ENCODE results near the gene MAPT. TPM values are rescaled to one million over a fixed set of nuclear protein-coding genes. Genes with fewer than 3 reads are reported as not detected.

The MAPT gene
- total RNA-seq, 4 donors from 2014 or later = 4.2 to 11.1 (median 7.3) TPM

DNA sequence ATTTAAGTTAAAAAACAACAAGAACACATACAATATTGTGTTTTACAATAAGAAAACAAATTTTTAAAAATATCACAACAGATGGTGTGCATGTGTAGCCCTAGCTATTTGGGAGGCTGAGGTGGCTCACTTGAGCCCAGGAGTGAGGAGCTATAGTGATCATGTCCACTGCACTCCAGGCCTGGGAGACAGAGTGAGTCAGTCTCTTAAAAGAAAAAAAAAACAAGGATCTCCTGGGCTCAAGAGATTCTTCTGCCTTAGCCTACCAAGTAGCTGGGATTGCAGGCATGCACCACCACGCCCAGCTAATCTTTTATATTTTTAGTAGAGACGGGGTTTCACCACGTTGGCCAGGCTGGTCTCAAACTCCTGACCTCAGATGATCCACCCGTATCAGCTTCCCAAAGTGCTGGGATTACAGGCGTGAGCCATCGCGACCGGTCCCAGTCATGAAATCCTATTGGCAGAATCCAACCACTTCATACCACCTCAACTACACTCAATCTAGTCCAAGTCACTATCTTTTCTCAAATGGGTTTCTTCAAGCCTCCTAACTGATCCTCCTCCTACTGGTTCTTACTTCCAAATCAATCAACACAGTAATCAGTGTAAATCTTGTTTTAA is 159.7 kb downstream of the MAPT start:
- 96% methylated on average over 8 of the region's 8 CpGs for WGBS
- H3K4me1 ChIP-seq = peaks cover 0 to 37% (median 24%) of the 10 kb centered on the region in 4 donors
- H3K36me3 ChIP-seq = peaks cover 14 to 36% (median 18%) of the 10 kb centered on the region in 4 donors
- no peaks in the 10 kb centered on the region for H3K9me3 ChIP-seq
- H3K27ac ChIP-seq (replicated peaks in 1 of 4) = no peak overlapping the region
- no peak for DNase-seq (ENCODE audit: extremely low spot score)
- H3K4me3 ChIP-seq = no peak overlapping the region
- H3K27me3 ChIP-seq = no peaks in the 10 kb centered on the region
- intact Hi-C loops (cut with DNase I) = no loop called here
- no peak for TF ChIP-seq POLR2A (IDR thresholded peaks at IDR 0.05; ENCODE audit: low read depth)
- no peak for TF ChIP-seq EP300 (IDR thresholded peaks at IDR 0.05)
- TF ChIP-seq POLR2AphosphoS5 (IDR thresholded peaks at IDR 0.05) = no peak
- TF ChIP-seq, protein P1, sequence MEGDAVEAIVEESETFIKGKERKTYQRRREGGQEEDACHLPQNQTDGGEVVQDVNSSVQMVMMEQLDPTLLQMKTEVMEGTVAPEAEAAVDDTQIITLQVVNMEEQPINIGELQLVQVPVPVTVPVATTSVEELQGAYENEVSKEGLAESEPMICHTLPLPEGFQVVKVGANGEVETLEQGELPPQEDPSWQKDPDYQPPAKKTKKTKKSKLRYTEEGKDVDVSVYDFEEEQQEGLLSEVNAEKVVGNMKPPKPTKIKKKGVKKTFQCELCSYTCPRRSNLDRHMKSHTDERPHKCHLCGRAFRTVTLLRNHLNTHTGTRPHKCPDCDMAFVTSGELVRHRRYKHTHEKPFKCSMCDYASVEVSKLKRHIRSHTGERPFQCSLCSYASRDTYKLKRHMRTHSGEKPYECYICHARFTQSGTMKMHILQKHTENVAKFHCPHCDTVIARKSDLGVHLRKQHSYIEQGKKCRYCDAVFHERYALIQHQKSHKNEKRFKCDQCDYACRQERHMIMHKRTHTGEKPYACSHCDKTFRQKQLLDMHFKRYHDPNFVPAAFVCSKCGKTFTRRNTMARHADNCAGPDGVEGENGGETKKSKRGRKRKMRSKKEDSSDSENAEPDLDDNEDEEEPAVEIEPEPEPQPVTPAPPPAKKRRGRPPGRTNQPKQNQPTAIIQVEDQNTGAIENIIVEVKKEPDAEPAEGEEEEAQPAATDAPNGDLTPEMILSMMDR (IDR thresholded peaks at IDR 0.05) = no peak

DNA sequence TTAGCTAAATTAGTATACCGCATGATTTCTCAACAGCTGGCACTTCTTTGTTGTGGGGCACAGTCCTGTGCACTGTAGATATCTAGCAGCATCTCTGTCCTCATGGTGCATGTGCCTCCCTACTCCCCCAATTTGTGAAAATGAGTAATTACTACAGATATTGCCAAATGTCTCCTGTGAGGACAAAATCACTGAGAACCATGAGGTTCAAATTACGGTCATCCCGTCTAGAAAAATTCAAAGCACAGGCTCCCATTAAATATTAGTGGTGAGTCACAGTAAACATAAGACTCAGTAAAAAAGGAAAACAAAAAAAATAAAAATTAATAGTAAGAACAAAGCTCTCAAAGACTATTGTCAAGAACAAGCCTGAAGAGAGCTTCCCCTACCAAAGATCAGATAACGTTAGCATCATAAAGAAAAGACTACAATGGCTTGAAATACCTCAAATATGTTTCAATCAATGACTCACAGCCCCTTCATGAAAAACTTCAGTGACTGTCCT is 162.5 kb downstream of the MAPT start:
- DNase-seq (ENCODE audit: extremely low spot score) = no peak
- Histone ChIP-seq H3K4me3 (no peak overlapping the region), H3K4me1 (peaks cover 6 to 41% (median 28%) of the 10 kb centered on the region in 4 donors), H3K27ac (replicated peaks in 1 of 4) (no peak overlapping the region), H3K27me3 (no peaks in the 10 kb centered on the region), H3K36me3 (peaks cover 0 to 23% (median 8%) of the 10 kb centered on the region in 4 donors), H3K9me3 (no peaks in the 10 kb centered on the region)
- TF ChIP-seq POLR2AphosphoS5 (IDR thresholded peaks at IDR 0.05) = no peak
- 74% methylated on average over 4 of the region's 4 CpGs for WGBS
- intact Hi-C loops (cut with DNase I) = no loop called here

- intact Hi-C loops (cut with DNase I) = no loop called here
- Histone ChIP-seq H3K4me1 (peaks cover 6 to 39% (median 29%) of the 10 kb centered on the region in 4 donors), H3K36me3 (peaks cover 0 to 24% (median 10%) of the 10 kb centered on the region in 4 donors), H3K27me3 (no peaks in the 10 kb centered on the region), H3K27ac (replicated peaks in 1 of 4) (no peak overlapping the region), H3K4me3 (no peak overlapping the region), H3K9me3 (no peaks in the 10 kb centered on the region)
- TF ChIP-seq, protein P1 (IDR thresholded peaks at IDR 0.05) = no peak
- TF ChIP-seq POLR2AphosphoS5 (IDR thresholded peaks at IDR 0.05) = no peak
- 93% methylated on average over 4 of the region's 4 CpGs for WGBS
- DNase-seq (ENCODE audit: extremely low spot score) = no peak
These were observed 163.0 kb downstream of the MAPT start for GRCh38 chr17:46057366-46057765.

DNA sequence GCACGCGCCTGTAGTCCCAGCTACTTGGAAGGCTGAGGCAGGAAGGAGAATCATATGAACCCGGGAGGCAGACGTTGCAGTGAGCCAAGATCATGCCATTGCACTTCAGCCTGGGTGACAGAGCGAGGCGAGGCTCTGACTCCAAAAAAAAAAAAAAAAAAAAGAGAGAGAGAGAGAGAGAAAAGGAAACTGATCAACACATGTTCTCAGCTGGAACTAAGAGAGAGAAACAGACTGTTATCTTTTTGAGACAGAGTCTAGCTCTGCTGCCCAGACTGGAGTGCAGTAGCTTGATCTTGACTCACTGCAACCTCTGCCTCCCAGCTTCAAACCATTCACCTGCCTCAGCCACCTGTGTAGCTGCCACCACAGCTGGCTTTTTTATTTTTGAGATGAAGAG is 165.1 kb downstream of the MAPT start:
- no peaks in the 10 kb centered on the region for H3K27me3 ChIP-seq
- H3K9me3 ChIP-seq = no peaks in the 10 kb centered on the region
- TF ChIP-seq, protein P1 (IDR thresholded peaks at IDR 0.05) = no peak
- TF ChIP-seq EP300 (IDR thresholded peaks at IDR 0.05) (no peak), POLR2AphosphoS5 (IDR thresholded peaks at IDR 0.05) (no peak), POLR2A (IDR thresholded peaks at IDR 0.05; ENCODE audit: low read depth) (no peak)
- peak overlapping the region in 2 of 4 donors; percentile 41 to 49 for H3K27ac ChIP-seq (replicated peaks in 1 of 4)
- 57% methylated on average over 6 of the region's 6 CpGs for WGBS
- intact Hi-C loops (cut with DNase I) = no loop called here
- no peak for DNase-seq (ENCODE audit: extremely low spot score)
- peaks cover 12 to 55% (median 42%) of the 10 kb centered on the region in 4 donors for H3K4me1 ChIP-seq
- H3K4me3 ChIP-seq = no peak overlapping the region
- peaks cover 0 to 28% (median 13%) of the 10 kb centered on the region in 4 donors for H3K36me3 ChIP-seq

GRCh38 chr17:46060461-46060860 is 166.1 kb downstream of the MAPT start:
- no peaks in the 10 kb centered on the region for H3K9me3 ChIP-seq
- peaks cover 1 to 37% (median 19%) of the 10 kb centered on the region in 4 donors for H3K36me3 ChIP-seq
- H3K27ac ChIP-seq (replicated peaks in 1 of 4) = no peak overlapping the region
- DNase-seq (ENCODE audit: extremely low spot score) = no peak
- intact Hi-C loops (cut with DNase I) = loop anchor here (5.0 kb wide), 1 partner anchor 122 kb away; no protein-coding TSS in a partner anchor
- no peaks in the 10 kb centered on the region for H3K27me3 ChIP-seq
- peaks cover 12 to 58% (median 42%) of the 10 kb centered on the region in 4 donors for H3K4me1 ChIP-seq
- TF ChIP-seq POLR2AphosphoS5 (IDR thresholded peaks at IDR 0.05) (no peak), POLR2A (IDR thresholded peaks at IDR 0.05; ENCODE audit: low read depth) (no peak), EP300 (IDR thresholded peaks at IDR 0.05) (no peak)
- TF ChIP-seq, protein P1 (IDR thresholded peaks at IDR 0.05) = no peak
- 75% methylated on average over 2 of the region's 2 CpGs for WGBS
- H3K4me3 ChIP-seq = no peak overlapping the region
